NCI-H2081 treated with DMSO at 0.1 percent for 48 hours (cell line): ENCODE data around the gene SLIT3.

Source experiments
- DNase-seq: peaks from one replicate; lab custom pipeline; 2025; lab: John Stamatoyannopoulos, UW

Gene SLIT3

DNA sequence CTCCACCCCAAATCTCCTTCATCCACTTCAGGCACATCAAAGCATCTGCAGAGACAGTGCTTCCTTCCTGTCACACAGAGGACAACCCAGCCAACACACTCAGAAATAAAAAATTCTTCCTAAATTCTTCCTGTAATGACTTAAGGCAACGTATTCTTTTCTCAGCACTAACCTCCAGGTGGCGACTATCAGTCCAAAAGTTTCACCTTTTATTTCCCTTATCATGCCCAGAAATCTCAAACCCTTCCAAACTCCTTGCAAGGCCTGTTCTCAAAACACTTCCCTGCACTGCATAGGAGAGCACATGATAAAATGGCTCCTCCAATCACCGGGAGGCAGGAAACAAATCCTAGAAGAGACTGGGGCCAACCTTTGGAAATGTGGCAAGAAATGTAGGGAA, 35.1 kb downstream of the SLIT3 start:
- no peak for DNase-seq

DNA sequence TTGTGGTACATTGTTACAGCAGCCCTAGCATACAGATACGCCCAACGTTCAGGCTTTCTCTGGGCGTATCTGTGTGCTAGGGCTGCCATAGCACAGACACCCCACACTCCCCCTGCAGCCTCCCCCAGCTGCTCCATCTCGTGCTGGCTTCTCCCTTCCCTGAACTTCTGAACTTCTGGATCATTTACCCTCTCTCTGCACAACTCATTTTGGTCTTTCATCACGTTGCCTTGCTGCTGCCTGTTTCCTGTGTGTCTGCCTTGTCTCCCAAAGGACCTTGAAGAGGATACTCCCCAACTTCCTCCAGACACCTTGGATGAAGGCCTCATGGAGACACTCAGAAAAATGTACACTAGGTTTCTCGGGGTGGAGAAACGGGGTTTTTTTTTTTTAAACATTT, 37.3 kb downstream of the SLIT3 start:
- DNase-seq = no peak

DNA sequence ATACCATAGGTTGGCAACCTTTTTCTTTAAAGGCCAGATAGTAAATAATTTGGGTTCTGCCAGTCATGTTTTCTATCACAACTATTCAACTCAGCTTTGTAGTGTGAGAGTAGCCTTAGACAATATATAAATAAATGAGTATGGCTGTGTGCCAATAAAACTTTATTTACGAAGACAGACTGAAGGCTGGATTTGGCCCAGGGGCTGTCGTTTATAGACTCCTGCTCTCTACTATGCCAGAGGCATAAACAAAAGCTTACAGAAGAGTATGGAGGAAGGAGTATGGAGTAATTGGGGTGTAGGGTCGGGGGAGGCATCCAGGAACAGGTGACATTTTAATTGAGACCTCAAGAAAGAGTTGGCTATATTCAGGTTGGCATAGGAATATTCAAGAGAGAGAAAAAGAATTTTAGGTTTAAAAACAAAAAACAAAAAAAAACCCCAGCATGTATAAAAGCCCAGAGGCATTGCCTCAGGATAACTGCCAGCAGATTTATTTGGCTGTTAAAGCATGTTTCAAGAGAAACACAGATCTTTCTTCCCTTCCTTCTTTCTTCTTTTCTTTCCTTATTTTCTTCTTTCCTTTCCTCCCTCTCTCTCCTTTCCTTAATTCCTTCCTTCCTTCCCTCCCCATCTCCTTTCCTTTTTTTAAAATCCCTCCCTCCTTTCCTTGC, 39.9 kb downstream of the SLIT3 start:
- DNase-seq = no peak

DNA sequence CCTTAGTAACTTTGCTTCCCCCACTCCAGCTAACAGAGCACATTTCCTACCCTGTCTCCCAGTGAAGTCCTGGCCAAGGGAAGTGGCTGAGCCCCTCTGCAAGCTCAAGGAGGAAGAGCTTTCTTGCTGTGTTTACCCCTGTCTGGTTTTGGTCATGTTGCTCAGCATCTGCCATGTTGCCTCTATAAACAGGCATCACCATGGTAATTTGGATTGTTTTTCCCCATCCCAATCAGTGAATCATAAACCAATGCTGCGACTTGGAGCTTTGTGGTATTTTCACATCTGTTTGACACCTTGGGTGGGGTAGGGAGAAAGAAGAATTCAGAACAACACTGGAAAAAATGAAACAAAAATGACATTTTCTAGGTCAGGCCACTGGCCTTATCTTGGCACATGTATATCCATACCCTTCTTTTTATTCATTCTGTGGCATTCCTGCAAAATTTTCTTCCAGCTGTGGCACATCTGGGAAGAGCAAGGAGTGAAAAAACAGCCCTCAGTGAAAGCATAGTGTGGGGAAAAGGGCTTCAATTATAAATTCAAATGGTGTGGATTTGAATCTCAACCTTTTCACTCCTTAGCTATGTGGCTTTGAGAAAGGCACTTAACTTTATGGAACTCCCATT, 42.5 kb downstream of the SLIT3 start:
- no peak for DNase-seq

DNA sequence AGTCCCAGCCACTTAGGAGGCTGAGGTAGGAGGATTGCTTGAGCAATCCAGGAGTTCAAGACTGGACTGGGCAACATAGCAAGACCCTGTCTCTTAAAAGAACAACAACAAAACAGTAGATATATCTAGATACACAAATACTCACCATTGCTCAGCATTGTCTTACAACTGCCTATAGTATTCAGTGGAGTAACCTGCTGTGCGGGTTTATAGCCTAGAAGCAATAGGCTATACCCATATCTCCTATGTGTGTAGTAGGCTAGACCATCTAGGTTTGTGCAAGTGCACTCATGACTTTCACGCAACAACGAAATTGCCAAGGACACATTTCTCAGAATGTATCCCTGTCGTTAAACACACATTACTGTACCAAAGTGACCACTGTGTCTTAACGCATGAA, 44.7 kb downstream of the SLIT3 start:
- no peak for DNase-seq

GRCh38 chr5:169253071-169253470, 47.9 kb downstream of the SLIT3 start:
- DNase-seq = no peak

DNA sequence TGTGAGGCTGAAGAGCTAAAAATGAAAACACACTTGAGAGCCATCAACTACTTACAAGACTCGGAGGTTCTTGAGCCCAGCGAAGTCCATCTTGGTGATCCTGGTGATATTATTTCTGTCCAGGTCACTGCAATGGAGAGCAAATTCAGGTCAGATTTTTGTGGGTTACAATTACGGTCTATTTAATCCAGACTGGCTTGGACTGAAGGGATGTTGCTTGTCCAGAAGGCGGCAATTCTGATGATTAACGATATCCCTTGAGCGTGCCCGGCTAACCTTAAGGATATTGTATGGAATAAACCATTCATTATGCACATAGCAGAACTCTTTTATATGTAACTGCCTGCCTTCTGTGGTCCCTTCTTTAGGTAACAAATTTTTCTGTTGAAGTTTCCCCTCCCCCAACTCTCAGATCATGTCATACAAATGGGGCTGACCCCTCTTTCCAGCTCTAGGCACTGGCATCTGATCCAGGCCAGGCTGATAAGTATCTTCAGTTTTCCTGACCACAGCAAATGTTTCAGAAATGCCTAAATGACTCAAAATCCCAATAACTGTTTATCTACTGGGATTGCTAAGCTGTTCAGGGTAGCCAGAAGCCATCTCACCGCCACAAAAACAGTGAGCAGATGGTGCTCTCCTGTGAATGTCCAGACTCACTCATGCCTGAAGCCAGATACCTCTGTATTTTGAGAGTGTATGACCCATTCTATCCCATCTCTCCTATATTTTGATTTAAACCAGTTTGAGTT, 49.4 kb downstream of the SLIT3 start:
- DNase-seq = no peak

DNA sequence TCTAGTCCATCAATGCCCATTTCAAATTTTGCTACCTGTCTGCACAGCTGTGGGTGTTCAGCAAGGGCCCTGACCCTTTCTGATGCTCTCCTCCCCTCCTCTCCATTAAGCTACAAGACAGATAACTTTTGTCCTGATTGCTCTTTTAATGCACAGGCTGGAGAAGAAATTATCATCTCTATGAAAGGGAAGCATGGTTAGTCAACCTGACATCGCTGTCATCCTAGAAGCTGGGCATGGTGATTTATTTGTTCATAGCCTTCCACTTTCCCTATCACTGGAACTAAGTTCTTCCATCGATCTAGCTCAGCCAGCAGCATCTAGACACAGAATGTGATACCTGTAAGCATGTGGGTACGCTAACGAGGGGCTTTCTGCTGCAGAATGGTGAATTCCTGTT, 50.1 kb downstream of the SLIT3 start:
- DNase-seq = no peak

DNA sequence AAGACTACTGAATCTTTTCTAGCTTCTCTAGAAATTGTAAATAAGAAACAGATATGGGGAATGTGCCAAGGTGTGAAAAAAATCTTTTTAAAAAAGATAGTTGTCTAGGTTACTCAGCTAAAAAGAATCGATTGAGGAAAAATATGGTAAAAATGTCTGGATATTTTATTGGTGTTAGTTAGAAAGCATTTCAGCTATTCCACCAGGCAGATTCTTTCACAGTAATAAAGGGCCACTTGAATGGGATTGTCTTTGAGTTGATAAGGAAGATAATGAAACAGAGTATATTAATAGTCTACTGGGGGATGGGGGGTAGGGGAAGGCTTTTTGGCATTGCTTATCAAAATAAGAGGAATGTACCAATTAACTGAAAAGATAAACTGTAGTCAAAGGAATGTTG, 51.9 kb downstream of the SLIT3 start:
- DNase-seq = no peak

GRCh38 chr5:169248550-169248949, 52.4 kb downstream of the SLIT3 start:
- no peak for DNase-seq

DNA sequence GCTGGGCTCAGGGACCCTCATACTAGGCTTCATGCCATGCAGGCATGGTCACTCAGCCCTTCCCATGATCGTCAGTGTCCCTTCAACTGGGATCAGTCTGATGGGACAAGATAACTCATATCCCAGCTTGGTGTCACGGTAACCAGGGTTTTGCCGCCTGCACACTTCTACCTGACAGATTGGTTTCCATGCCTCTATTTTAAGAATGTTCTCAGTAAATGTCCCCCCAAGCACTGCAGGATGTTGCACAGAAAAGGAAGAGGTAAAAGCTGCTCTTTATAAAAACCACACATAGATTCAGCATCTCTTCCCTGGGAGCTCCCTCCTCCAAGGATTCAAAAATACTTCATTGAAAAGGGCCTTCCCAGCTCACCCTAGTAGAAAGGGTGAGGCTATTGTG, 56.1 kb downstream of the SLIT3 start:
- no peak for DNase-seq

- no peak for DNase-seq
These were observed 57.1 kb downstream of the SLIT3 start for GRCh38 chr5:169243651-169244422.

- DNase-seq = no peak
These were observed 58.1 kb downstream of the SLIT3 start for GRCh38 chr5:169242849-169243186.

DNA sequence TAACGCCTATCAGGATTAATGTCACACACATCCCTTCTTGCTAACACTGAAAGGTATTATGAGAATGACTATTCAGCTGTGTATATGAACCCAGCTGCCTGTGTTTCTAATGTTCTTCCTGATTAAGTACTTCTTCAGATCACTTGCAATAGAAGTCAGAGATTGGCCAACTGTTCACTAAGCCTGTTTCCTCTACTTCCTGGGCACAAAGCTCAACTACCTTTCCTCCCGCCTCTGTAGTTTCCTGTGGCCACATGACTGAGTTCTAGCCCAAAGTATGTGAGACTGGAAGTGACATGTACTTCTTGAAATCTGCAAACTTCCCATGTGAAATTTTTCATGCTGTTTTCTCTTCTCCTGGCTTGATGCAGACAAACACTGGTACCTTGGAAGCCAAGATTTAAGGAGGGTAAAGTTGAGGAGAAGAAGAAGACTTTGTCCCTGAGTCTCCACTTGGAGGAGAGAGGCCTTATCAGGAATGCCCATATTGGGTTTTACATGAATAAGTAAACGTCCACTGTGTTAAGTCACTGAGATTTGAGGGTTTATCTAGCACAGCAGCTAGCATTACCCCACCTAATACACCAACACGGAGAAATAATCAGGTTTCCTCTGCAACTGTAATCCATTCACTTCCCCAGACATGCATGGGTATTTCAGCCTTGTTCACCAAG, 58.6 kb downstream of the SLIT3 start:
- DNase-seq = no peak

- DNase-seq = no peak
These were observed 71.5 kb downstream of the SLIT3 start for GRCh38 chr5:169229342-169229892.

DNA sequence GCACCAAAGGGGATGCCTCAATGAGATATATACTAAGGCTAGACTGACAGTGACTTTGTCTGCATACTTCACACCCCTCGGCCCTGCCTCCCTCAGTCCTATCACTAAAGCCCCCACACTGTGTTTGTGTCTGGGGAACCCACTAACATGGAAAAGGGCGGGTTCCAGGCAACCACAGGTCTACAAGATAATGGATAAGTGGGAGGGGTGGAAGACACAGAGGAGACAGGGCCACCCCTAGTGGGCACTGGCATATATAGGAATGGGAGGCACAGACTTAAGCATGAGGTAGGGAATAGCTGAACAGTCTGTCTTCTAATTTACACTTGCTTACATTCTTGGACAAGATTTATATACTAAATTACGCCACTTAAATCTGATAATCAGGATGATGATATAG, 74.0 kb downstream of the SLIT3 start:
- DNase-seq = no peak

GRCh38 chr5:169225830-169226356, 75.0 kb downstream of the SLIT3 start:
- DNase-seq = no peak

- DNase-seq = no peak
These were observed 77.4 kb downstream of the SLIT3 start for GRCh38 chr5:169223595-169223953.

DNA sequence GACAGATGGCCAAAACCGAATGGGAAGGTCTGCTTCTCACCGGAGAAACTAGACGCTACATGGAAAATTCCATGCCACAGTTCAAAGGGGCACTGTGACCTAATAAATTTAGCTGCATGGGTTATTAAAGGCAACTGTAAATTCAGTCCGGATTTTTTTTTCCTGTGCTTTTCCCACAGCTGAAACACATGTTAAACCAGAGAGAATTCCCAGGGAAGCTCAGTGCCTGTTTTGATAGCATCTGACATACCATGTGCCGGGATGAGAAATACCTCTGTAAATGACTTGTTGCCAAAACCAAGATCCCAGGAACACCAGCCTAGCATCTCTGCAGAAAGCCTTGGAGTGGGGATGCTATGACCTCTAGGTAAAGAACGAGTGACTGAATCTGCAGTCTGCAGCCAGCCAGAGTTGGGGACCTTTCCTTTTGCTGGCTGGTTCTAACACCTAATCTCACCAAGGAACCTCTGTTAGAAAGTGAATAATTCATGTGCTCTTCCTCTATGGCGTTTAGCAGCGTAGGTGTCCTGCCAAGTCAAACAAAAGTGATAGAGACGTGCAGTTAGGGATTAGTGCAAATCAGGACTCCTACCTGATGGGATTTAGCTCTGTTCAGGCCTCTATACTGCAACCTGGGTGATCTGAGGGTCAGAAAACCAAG, 77.9 kb downstream of the SLIT3 start:
- no peak for DNase-seq

- DNase-seq = no peak
These were observed 79.4 kb downstream of the SLIT3 start for GRCh38 chr5:169221519-169221918.

GRCh38 chr5:169219961-169220360, 81.0 kb downstream of the SLIT3 start:
- no peak for DNase-seq
